GM12874 (cell line): ENCODE measurements around the gene GMCL1.

ENCODE experiments used
- CTCF ChIP-seq: IDR thresholded peaks from 2 replicates; pipeline ENCODE4 v1.5.1; 2011; ENCODE audit warnings: low read depth, mild to moderate bottlenecking, control low read depth, low read length, moderate library complexity; ENCODE audit not compliant: insufficient read depth

GMCL1 gene

GRCh38 chr2:69798909-69799526 is 30.4 kb upstream of the GMCL1 start:
- no peak for TF ChIP-seq CTCF

GRCh38 chr2:69801745-69802290 is 27.6 kb upstream of the GMCL1 start:
- no peak for TF ChIP-seq CTCF

GRCh38 chr2:69804416-69804815 is 25.0 kb upstream of the GMCL1 start:
- no peak for TF ChIP-seq CTCF

- no peak for TF ChIP-seq CTCF
Measured at GRCh38 chr2:69805887-69806286, 23.6 kb upstream of the GMCL1 start.

GRCh38 chr2:69807821-69808540 is 21.5 kb upstream of the GMCL1 start:
- no peak for TF ChIP-seq CTCF

GRCh38 chr2:69810550-69810949 is 18.9 kb upstream of the GMCL1 start:
- TF ChIP-seq CTCF, result no peak

- no peak for TF ChIP-seq CTCF
Measured at GRCh38 chr2:69811018-69811417, 18.4 kb upstream of the GMCL1 start.
